ENCODE data around the gene ARVCF.
A peak's percentile ranks its signal among the peaks of the same experiment; 100 is the strongest.

Gene ARVCF

DNA sequence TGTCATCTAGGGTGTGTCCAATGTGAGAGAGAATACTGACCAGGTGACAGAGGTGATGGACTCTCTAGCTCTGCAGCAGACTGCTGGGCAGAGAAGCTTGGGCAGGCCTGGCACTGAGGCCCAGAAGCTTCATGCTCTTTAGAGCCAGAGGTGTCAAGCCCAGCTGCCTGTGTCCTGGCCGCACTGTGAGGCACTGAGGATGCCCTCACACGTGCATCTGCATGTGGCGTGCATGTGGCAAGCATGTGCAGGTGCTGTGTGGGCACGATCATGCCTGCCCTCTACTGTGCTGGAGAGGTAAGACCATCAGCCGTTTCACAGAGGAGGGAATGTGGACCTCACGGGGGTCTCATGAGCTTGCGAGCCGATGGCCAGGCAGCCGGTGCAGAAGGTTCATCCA lies 59.2 kb downstream of the ARVCF start:
- Mint-ChIP-seq H3K27ac (no peak overlapping the region), H3K9me3 (no peaks in the 10 kb centered on the region), H3K27me3 (ENCODE audit: low read depth, poor library complexity) (peaks cover 6% of the 10 kb centered on the region), H3K4me1 (peaks cover 44% of the 10 kb centered on the region), H3K36me3 (ENCODE audit: low read depth) (no peaks in the 10 kb centered on the region), H3K4me3 (no peak overlapping the region)
- TF ChIP-seq, protein P1, sequence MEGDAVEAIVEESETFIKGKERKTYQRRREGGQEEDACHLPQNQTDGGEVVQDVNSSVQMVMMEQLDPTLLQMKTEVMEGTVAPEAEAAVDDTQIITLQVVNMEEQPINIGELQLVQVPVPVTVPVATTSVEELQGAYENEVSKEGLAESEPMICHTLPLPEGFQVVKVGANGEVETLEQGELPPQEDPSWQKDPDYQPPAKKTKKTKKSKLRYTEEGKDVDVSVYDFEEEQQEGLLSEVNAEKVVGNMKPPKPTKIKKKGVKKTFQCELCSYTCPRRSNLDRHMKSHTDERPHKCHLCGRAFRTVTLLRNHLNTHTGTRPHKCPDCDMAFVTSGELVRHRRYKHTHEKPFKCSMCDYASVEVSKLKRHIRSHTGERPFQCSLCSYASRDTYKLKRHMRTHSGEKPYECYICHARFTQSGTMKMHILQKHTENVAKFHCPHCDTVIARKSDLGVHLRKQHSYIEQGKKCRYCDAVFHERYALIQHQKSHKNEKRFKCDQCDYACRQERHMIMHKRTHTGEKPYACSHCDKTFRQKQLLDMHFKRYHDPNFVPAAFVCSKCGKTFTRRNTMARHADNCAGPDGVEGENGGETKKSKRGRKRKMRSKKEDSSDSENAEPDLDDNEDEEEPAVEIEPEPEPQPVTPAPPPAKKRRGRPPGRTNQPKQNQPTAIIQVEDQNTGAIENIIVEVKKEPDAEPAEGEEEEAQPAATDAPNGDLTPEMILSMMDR (IDR thresholded peaks at IDR 0.05): no peak
- DNase-seq: no peak

DNA sequence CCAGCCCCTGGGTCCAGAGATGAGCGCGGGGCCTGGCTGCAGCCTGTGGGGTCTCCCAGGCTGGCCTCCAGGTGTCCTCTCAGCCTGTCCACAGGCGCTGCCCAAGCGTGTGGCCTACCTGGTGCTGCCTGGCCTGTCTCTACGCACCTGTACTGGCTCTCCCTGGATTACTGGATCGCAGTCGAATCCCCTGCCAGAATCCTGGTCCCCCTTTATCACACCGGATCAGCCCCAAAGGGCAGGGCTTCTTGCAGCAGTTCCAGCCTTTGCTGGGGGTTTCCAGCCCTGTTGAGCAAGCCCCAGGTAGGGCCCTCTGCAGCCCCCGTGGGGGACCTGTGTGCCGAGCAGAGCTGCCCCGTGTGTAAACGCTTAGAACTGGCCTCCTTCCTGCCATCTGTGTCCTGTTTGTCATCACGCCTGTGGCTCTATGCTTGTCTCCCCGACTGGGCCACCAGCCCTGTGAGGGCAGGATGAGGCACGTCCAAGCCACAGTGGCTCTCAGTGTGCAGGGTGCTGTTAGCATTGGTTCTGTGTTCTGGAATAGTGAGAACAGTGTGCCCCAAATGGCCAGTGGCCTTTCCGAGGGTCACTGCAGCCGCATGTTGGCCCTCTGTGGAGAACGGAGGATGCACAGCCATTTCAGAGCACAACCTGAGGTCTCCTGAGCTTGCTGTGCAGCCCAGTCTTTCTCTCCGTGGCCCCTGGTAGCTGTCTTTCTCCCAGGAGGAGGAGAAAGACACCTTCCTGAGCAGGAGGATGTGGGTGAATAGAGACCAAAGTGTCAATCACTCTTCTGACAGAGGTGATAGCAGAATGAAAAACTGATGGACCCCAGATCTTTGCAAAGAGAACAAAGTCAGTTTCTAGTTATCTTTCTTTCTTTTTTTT lies 61.1 kb downstream of the ARVCF start:
- Mint-ChIP-seq H3K27me3 (ENCODE audit: low read depth, poor library complexity) (peaks cover 6% of the 10 kb centered on the region), H3K36me3 (ENCODE audit: low read depth) (peaks cover 11% of the 10 kb centered on the region), H3K9me3 (no peaks in the 10 kb centered on the region), H3K4me3 (no peak overlapping the region), H3K27ac (no peak overlapping the region), H3K4me1 (peaks cover 50% of the 10 kb centered on the region)
- TF ChIP-seq, protein P1 (IDR thresholded peaks at IDR 0.05): no peak
- DNase-seq: no peak

DNA sequence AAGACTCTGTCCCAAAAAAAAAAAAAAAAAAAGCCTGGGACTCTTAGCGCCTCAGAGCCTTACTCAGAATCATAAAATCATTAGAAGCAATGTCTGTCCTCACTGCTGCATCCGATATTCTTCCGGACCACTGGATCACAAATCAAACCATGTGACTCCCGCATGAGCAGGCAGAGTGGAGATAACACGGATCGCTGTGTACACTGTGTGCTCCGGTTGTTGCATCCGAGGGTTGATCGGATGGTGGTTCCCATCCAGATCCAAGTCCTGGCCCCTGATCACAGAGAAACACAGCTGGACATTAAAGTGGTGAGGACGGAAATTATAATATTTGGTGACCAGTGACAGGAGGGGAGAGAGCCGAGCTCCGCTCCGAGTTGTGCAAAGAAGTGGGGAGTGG lies 65.3 kb downstream of the ARVCF start:
- Mint-ChIP-seq H3K27ac (peak overlapping the region; percentile 8), H3K27me3 (ENCODE audit: low read depth, poor library complexity) (no peaks in the 10 kb centered on the region), H3K4me3 (no peak overlapping the region), H3K36me3 (ENCODE audit: low read depth) (peaks cover 14% of the 10 kb centered on the region), H3K4me1 (peaks cover 41% of the 10 kb centered on the region), H3K9me3 (no peaks in the 10 kb centered on the region)
- no peak for DNase-seq
- TF ChIP-seq, protein P1 (IDR thresholded peaks at IDR 0.05): no peak

DNA sequence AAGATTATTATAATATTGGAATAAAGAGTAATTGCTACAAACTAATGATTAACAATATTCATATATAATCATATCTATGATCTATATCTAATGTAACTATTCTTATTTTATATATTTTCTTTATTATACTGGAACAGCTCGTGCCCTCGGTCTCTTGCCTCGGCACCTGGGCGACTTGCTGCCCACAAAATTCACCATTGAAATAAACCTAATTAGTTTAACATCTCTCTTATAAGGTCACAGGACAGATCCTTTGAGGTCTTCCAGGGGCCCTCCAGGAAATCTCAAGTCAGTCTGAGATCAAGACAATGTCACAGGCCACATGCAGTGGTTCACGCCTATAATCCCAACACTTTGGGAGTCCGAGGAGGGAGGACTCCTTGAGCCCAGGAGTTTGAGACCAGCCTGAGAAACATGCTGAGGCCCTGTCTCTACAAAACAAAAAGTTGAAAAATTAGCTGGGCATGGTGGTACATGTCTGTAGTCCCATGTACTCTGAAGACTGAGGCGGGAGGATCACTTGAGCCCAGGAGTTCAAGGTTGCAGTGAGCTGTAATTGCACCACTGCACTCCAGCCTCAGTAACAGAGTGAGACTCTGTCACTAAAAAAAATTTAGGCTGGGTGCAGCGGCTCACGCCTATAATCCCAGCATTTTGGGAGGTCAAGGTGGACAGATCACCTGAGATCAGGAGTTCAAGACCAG lies 68.4 kb downstream of the ARVCF start:
- DNase-seq: no peak
- H3K27me3 Mint-ChIP-seq (ENCODE audit: low read depth, poor library complexity): no peaks in the 10 kb centered on the region
- TF ChIP-seq, protein P1 (IDR thresholded peaks at IDR 0.05): peak; percentile 5
- H3K27ac Mint-ChIP-seq: no peak overlapping the region
- H3K9me3 Mint-ChIP-seq: peaks cover 4% of the 10 kb centered on the region
- no peak overlapping the region for H3K4me3 Mint-ChIP-seq
- peaks cover 37% of the 10 kb centered on the region for H3K4me1 Mint-ChIP-seq
- H3K36me3 Mint-ChIP-seq (ENCODE audit: low read depth): peaks cover 20% of the 10 kb centered on the region

DNA sequence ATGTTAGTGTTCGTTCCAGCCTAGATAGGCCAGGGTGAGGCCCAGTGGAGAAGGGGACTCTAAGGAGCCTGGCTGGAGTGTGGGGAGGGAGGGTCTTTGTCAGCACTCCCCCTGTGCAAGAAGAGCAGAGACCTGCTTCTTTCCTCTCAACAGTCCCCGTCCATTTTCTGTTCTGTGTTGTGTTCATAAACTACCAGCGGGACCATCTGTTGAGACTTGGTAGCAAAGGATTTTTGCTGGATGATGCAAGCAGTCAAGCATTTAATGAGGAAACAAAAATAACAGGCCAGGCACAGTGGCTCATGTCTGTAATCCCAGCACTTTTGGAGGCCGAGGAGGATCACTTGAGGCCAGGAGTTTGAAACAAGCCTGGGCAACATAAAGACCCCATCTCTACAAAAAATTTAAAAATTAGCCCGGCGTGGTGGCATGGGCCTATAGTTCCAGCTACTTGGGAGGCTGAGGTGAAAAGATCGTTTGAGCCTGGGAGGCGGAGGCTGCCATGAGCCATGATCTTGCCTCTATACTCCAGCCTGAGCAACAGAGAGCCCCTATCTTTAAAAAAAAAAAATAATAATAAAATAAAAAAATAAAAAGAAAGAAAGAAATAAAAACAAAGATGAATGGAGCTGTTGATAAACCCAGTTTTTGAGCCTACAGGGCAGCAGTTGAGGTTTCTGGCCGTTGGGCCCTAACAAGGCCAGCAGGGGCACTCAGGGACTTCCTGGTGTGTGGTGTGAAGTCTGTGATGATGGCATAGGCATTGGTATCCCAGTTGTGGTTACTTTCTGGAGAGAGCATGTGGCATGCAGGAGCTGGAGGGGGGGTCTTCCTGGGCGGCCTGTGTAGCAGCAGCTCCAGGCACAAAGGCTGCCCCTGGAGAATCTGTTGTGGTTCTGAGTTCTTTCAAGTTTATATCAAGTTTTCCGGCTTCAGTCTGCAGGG lies 73.3 kb downstream of the ARVCF start:
- Mint-ChIP-seq H3K9me3 (peaks cover 4% of the 10 kb centered on the region), H3K27ac (peak overlapping the region; percentile 84), H3K36me3 (ENCODE audit: low read depth) (peaks cover 6% of the 10 kb centered on the region), H3K4me1 (peaks cover 39% of the 10 kb centered on the region), H3K4me3 (peak overlapping the region; percentile 93), H3K27me3 (ENCODE audit: low read depth, poor library complexity) (peaks cover 5% of the 10 kb centered on the region)
- TF ChIP-seq, protein P1 (IDR thresholded peaks at IDR 0.05): no peak
- DNase-seq: no peak
